Ovary (tissue), 9 donors: ENCODE data around the gene SLC22A6. TPM values are rescaled to one million over a fixed set of nuclear protein-coding genes. Genes with fewer than 3 reads are reported as not detected.
"Not testable (repeated sequence)": the region's sequence is repeated elsewhere in the genome, so short reads cannot be mapped to it uniquely, and the experiment has no call there.

ENCODE experiments used
- DNase-seq, 5 donors: peaks; one replicate each; pipeline ENCODE4 v3.0.0-alpha.2; 2019 to 2020
- H3K27ac ChIP-seq, 2 donors: fragments of 200-600 bp; one replicate each; pipeline versions ENCODE4 v1.5.1 to v1.8.0; 2019 to 2022
- H3K27me3 ChIP-seq: fragments of 200-600 bp; one replicate; pipeline ENCODE4 v1.8.0; 2022
- H3K36me3 ChIP-seq: fragments of 200-600 bp; sonication (generic); one replicate; pipeline ENCODE4 v1.5.1; 2019
- H3K4me1 ChIP-seq: one replicate; pipeline ENCODE4 v1.8.1; 2013; ENCODE audit warnings: mild to moderate bottlenecking, moderate library complexity; ENCODE audit not compliant: insufficient read depth
- H3K4me3 ChIP-seq: fragments of 200-600 bp; sonication (generic); one replicate; pipeline ENCODE4 v1.5.1; 2017
- H3K9me3 ChIP-seq, 2 donors: fragments of 200-600 bp in 1 of 2; sonication (generic) in 1 of 2; one replicate each; pipeline versions ENCODE4 v1.5.1 to v1.8.1; 2013 to 2019; ENCODE audit warnings: mild to moderate bottlenecking in 1 of 2, moderate library complexity in 1 of 2
- EP300 ChIP-seq: sonication (generic); formaldehyde crosslinking; IDR thresholded peaks from one replicate; pipeline ENCODE4 v1.6.1; 2017; ENCODE audit warnings: antibody characterized with exemption
- POLR2A ChIP-seq: fragments of 450-650 bp; IDR thresholded peaks from one replicate; pipeline ENCODE4 v1.6.1; 2017; ENCODE audit warnings: antibody characterized with exemption, mild to moderate bottlenecking, moderate library complexity
- WGBS, 3 donors: extraction: QIAGEN DNeasy Blood & Tissue Kit in 1 of 3; methylation state at CpG; one replicate each; pipeline versions ENCODE4 v1.1.5 to v1.1.7; 2013 to 2017; 5-methylcytosine and 5-hydroxymethylcytosine counted together
- intact Hi-C, 4 donors: fragments of 100-400 bp; cut with DNase I; formaldehyde crosslinking; loops; one replicate each; pipeline versions ENCODE4 v1.11.0 to v1.15.1; 2022 to 2023
- polyA plus RNA-seq, 2 donors: library from polyadenylated mRNA; stranded (reverse); fragments of 200-250 nt in 1 of 2; fragments of 350-450 nt in 1 of 2; fragmentation: Illumina TruSeq in 1 of 2; extraction: RNeasy Lipid Tissue Mini Kit (QIAGEN cat#74804) in 1 of 2; gene quantifications; one replicate each; pipeline ENCODE4 v1.2.3, GENCODE V29; 2013 to 2014
- total RNA-seq, 7 donors: library from RNA; depleted of rRNA in 2 of 7; stranded (reverse); fragments of >200 nt in 2 of 7; fragmentation: NEBNext Ultra II Directional in 3 of 7; extraction: Animal tissue kit (Norgen Biotek cat#: 25700) in 3 of 7; gene quantifications; one replicate each; pipeline versions ENCODE4 v1.1.0 to v1.2.4, GENCODE V29; 2016 to 2023
- TF ChIP-seq, protein P1 (sequence below), 3 donors: fragments of 450-650 bp in 2 of 3; fragments of 200-600 bp in 1 of 3; IDR thresholded peaks; one replicate each; pipeline versions ENCODE4 v1.5.1 to v1.8.0; 2016 to 2022; ENCODE audit warnings: antibody characterized with exemption in 3 of 3, mild to moderate bottlenecking in 1 of 3
- donor health status: DM: no; HTN: no; CAD: no; lungs with moderate emphysema.
- donor health status: DM: no; HTN: no; CAD: no.
- donor health status: Bipolar disorder and iron deficiency.
- donor health status: DM: yes; HTN: yes; CAD: no.
- donor health status: DM: no; HTN: no; CAD: no.
- donor health status: DM: yes; HTN: yes; CAD: no.

The SLC22A6 gene
- total and polyA plus RNA-seq, 9 donors = not detected

DNA sequence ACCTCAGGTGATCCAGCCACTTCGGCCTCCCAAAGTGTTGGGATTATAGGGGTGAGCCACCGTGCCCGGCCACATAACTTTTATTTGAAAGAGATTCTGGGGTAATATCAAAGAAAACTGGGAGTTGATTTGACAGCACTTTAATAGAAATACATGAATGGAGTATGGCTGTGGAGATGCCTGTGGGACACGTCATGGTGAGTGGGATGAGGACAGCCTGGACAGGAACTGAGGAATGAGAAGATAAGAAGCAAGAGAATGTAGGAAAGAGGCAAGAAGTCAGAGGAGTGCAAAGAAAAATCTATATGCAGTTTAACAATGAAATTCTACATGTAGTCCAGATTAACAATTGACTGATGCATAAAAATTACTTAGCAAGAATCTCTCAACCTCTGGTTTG, 31.0 kb downstream of the SLC22A6 start:
- no peak overlapping the region for H3K27ac ChIP-seq
- DNase-seq = no peak
- peaks cover 1% of the 10 kb centered on the region for H3K4me1 ChIP-seq
- no peak for TF ChIP-seq EP300
- H3K36me3 ChIP-seq = no peaks in the 10 kb centered on the region
- intact Hi-C loops = no loop called here
- H3K9me3 ChIP-seq = no peaks in the 10 kb centered on the region
- H3K4me3 ChIP-seq = no peak overlapping the region
- H3K27me3 ChIP-seq = no peaks in the 10 kb centered on the region
- 60 to 63% (median 61%) methylated on average over 4 of the region's 4 CpGs for WGBS, 3 donors

GRCh38 chr11:62948765-62949320, 35.9 kb downstream of the SLC22A6 start:
- H3K4me1 ChIP-seq = no peaks in the 10 kb centered on the region
- no peak overlapping the region for H3K4me3 ChIP-seq
- no peak overlapping the region for H3K27ac ChIP-seq
- DNase-seq = no peak
- no peaks in the 10 kb centered on the region for H3K36me3 ChIP-seq
- H3K27me3 ChIP-seq = no peaks in the 10 kb centered on the region
- 79 to 89% (median 85%) methylated on average over 7 of the region's 7 CpGs for WGBS, 3 donors
- no peaks in the 10 kb centered on the region for H3K9me3 ChIP-seq
- intact Hi-C loops = no loop called here
- TF ChIP-seq EP300 = no peak
- TF ChIP-seq, protein P1, sequence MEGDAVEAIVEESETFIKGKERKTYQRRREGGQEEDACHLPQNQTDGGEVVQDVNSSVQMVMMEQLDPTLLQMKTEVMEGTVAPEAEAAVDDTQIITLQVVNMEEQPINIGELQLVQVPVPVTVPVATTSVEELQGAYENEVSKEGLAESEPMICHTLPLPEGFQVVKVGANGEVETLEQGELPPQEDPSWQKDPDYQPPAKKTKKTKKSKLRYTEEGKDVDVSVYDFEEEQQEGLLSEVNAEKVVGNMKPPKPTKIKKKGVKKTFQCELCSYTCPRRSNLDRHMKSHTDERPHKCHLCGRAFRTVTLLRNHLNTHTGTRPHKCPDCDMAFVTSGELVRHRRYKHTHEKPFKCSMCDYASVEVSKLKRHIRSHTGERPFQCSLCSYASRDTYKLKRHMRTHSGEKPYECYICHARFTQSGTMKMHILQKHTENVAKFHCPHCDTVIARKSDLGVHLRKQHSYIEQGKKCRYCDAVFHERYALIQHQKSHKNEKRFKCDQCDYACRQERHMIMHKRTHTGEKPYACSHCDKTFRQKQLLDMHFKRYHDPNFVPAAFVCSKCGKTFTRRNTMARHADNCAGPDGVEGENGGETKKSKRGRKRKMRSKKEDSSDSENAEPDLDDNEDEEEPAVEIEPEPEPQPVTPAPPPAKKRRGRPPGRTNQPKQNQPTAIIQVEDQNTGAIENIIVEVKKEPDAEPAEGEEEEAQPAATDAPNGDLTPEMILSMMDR (IDR thresholded peaks at IDR 0.05) = no peak
- no peak for TF ChIP-seq POLR2A

DNA sequence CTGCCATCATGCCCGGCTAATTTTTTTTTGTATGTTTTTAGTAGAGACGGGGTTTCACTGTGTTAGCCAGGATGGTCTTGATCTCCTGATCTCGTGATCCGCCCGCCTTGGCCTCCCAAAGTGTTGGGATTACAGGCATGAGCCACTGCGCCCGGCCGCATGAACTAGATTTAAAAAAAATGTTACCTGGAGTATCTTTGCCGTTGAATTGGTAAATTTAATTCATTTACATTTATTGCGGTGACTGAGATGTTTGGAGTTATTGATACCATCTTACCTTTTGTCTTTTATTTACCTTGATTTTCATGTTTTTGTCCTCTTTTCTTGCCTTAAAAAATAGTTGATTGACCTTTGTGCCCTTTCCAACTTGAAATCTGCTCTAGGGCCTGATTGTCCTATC, 39.2 kb downstream of the SLC22A6 start:
- H3K4me3 ChIP-seq, intact Hi-C loops, H3K4me1 ChIP-seq, DNase-seq, H3K9me3 ChIP-seq, H3K36me3 ChIP-seq, H3K27ac ChIP-seq, H3K27me3 ChIP-seq: not testable (repeated sequence)
- 96 to 98% (median 97%) methylated on average over 10 of the region's 10 CpGs for WGBS, 3 donors

DNA sequence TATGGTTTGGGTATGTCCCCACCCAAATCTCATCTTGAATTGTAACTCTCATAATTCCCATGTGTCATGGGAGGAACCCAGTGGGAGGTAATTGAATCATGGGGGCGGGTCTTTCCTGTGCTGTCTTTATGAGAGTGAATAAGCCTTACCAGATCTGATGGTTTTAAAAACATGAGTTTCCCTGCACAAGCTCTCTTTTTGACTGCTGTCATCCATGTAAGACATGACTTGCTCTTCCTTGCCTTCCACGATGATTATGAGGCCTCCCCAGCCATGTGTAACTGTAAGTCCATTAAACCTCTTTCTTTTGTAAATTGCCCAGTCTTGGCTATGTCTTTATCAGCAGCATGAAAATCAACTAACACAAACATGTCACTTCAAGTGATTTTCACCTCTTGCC, 47.2 kb downstream of the SLC22A6 start:
- intact Hi-C loops, H3K36me3 ChIP-seq, H3K27me3 ChIP-seq, H3K9me3 ChIP-seq, H3K4me3 ChIP-seq, H3K27ac ChIP-seq, DNase-seq, H3K4me1 ChIP-seq: not testable (repeated sequence)
- 77 to 93% (median 78%) methylated on average over 2 of the region's 2 CpGs for WGBS, 3 donors

- no peak for DNase-seq
- TF ChIP-seq POLR2A (no peak), EP300 (no peak)
- TF ChIP-seq, protein P1 (IDR thresholded peaks at IDR 0.05) = no peak
- no peak overlapping the region for H3K4me3 ChIP-seq
- 3 to 9% (median 7%) methylated on average over 1 of the region's 1 CpG for WGBS, 3 donors
- H3K9me3 ChIP-seq = no peaks in the 10 kb centered on the region
- no peaks in the 10 kb centered on the region for H3K27me3 ChIP-seq
- intact Hi-C loops = loop anchor here in 1 of 4 donors (5.0 kb wide), 1 partner anchor 63 kb away; no protein-coding TSS in a partner anchor
- no peaks in the 10 kb centered on the region for H3K36me3 ChIP-seq
- H3K27ac ChIP-seq = no peak overlapping the region
- H3K4me1 ChIP-seq = no peaks in the 10 kb centered on the region
Measured at GRCh38 chr11:62934496-62934785, 50.3 kb downstream of the SLC22A6 start.

DNA sequence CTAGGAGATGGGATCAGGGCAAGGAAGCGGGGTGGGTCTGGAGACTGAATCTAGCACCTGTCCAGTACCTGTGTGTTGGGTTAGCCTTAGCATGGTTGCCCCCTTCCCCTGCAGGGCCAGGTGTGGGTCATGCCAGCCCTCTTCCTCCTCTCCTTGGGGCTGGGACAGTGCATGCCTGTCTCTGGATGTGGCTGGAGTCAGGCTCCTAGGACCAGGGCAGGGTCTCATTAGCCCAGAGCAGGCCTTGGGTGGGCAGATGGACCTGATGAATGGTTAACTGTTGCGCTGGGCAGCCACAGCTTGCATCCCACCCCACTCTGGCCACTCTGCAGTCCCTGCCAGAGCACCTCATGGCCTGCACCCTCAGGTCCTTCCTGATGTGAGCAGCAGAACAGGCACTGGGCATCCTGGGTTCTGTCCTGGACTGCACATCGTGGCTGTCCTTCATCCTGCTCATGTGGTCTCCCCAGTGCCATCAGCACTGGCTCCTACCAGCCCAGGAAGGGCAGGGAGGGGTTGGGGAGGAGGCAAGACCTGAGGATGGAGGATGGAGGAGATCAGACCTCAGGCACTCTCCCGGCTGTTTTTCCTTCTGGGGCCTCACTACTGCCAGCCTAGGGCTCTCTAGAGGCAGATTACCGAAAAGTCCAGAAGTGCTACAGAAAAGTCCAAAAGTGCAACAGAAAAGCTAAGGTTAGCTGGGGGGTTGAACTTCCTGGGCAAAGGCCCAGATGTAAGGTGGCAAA, 50.8 kb downstream of the SLC22A6 start:
- DNase-seq = no peak
- 74 to 76% (median 75%) methylated on average over 4 to 5 of the region's 5 CpGs for WGBS, 3 donors
- Histone ChIP-seq H3K27me3 (no peaks in the 10 kb centered on the region), H3K4me3 (no peak overlapping the region), H3K27ac (no peak overlapping the region), H3K9me3 (no peaks in the 10 kb centered on the region), H3K36me3 (no peaks in the 10 kb centered on the region), H3K4me1 (no peaks in the 10 kb centered on the region)
- intact Hi-C loops = loop anchor here in 1 of 4 donors (5.0 kb wide), 1 partner anchor 63 kb away; no protein-coding TSS in a partner anchor
- TF ChIP-seq POLR2A (no peak), EP300 (no peak)
- TF ChIP-seq, protein P1 (IDR thresholded peaks at IDR 0.05) = no peak
